Measurements from ENCODE around the gene CUBN.

CUBN gene

GRCh38 chr10:16811292-16811691 lies 318.3 kb downstream of the CUBN start:
- no peak overlapping the region for H3K27ac Mint-ChIP-seq
- peaks cover 20% of the 10 kb centered on the region for H3K36me3 Mint-ChIP-seq (ENCODE audit: low read depth)
- DNase-seq (ENCODE audit: low spot score) = no peak

GRCh38 chr10:16809074-16809718 lies 320.4 kb downstream of the CUBN start:
- H3K9me3 Mint-ChIP-seq = no peaks in the 10 kb centered on the region
- H3K27me3 Mint-ChIP-seq (ENCODE audit: low read depth) = no peaks in the 10 kb centered on the region
- no peak overlapping the region for H3K4me3 Mint-ChIP-seq
- peaks cover 14% of the 10 kb centered on the region for H3K36me3 Mint-ChIP-seq (ENCODE audit: low read depth)
- peak; percentile 23 for DNase-seq (ENCODE audit: low spot score)
- peaks cover 13% of the 10 kb centered on the region for H3K4me1 Mint-ChIP-seq (ENCODE audit: low read depth)
- no peak overlapping the region for H3K27ac Mint-ChIP-seq

More at GRCh38 chr10:16811292-16811691, 318.3 kb downstream of the CUBN start:
- Mint-ChIP-seq H3K9me3 (no peaks in the 10 kb centered on the region), H3K27me3 (ENCODE audit: low read depth) (no peaks in the 10 kb centered on the region), H3K4me1 (ENCODE audit: low read depth) (peaks cover 26% of the 10 kb centered on the region), H3K4me3 (no peak overlapping the region)

- H3K36me3 Mint-ChIP-seq (ENCODE audit: low read depth) = peaks cover 9% of the 10 kb centered on the region
- H3K4me1 Mint-ChIP-seq (ENCODE audit: low read depth) = peaks cover 11% of the 10 kb centered on the region
- H3K27me3 Mint-ChIP-seq (ENCODE audit: low read depth) = no peaks in the 10 kb centered on the region
- no peak for DNase-seq (ENCODE audit: low spot score)
- H3K4me3 Mint-ChIP-seq = no peak overlapping the region
- H3K27ac Mint-ChIP-seq = no peak overlapping the region
- H3K9me3 Mint-ChIP-seq = no peaks in the 10 kb centered on the region
Measured at GRCh38 chr10:16804123-16804522, 325.5 kb downstream of the CUBN start.

- no peak overlapping the region for H3K27ac Mint-ChIP-seq
- peaks cover 10% of the 10 kb centered on the region for H3K36me3 Mint-ChIP-seq (ENCODE audit: low read depth)
- peaks cover 11% of the 10 kb centered on the region for H3K4me1 Mint-ChIP-seq (ENCODE audit: low read depth)
- DNase-seq (ENCODE audit: low spot score) = no peak
- no peaks in the 10 kb centered on the region for H3K27me3 Mint-ChIP-seq (ENCODE audit: low read depth)
- H3K4me3 Mint-ChIP-seq = no peak overlapping the region
- H3K9me3 Mint-ChIP-seq = no peaks in the 10 kb centered on the region
Measured at GRCh38 chr10:16803464-16803863, 326.1 kb downstream of the CUBN start.

DNA sequence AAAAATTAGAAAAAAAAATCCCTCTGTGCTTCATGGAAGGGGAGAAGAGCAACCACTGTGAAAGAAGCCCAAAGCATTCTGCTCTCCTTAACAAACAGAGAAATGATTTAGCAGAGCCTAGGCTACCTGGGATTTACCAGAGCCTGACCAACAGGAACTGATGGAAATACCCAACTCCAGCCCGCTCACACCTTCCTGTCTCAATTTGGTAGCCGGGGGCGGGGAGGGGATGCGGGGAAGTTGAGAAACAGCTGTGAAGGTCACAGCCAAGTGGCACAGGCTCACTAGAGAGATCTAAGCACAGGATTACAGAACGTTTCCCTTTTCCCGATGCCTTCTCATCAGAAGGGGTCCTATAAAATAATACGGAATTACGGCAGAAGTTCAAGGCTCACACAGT lies 330.0 kb downstream of the CUBN start:
- no peak overlapping the region for H3K27ac Mint-ChIP-seq
- no peak overlapping the region for H3K4me3 Mint-ChIP-seq
- no peaks in the 10 kb centered on the region for H3K27me3 Mint-ChIP-seq (ENCODE audit: low read depth)
- DNase-seq (ENCODE audit: low spot score) = peak; percentile 30
- peaks cover 11% of the 10 kb centered on the region for H3K4me1 Mint-ChIP-seq (ENCODE audit: low read depth)
- H3K36me3 Mint-ChIP-seq (ENCODE audit: low read depth) = peaks cover 22% of the 10 kb centered on the region
- H3K9me3 Mint-ChIP-seq = no peaks in the 10 kb centered on the region

- H3K9me3 Mint-ChIP-seq = no peaks in the 10 kb centered on the region
Measured at GRCh38 chr10:16798571-16798970, 331.0 kb downstream of the CUBN start.

DNA sequence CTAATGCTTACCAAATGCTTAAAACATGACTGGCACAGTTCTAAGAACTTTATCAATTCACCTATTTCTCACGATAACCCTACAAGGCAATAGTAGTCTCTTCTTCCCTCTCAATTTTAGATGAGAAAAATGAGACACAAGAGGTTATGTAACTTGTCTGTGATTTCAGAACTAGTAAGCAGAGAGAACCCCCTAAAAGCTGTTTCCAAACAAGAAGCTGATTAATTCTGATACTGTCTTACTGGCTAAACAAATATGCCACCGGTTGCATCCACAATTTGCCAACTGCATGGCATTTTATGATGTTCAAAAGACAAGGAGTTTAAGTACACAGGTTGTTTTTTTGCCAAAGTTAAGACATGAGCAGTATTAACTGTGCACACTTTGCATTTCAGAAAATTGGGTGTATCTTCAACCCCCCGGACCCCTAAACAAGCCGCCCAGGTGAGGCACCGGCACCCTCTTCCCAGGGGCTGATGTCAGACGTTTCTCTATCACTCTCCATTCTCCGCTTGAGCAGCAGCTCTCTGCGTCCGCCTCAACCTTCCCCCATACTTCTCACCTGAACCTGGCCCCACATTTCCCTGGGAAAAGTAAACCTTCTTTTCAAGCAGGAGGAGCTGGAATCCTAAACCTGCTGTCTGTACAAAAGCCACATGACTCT lies 334.1 kb downstream of the CUBN start:
- Mint-ChIP-seq H3K27ac (no peak overlapping the region), H3K27me3 (ENCODE audit: low read depth) (no peaks in the 10 kb centered on the region), H3K9me3 (no peaks in the 10 kb centered on the region), H3K4me3 (no peak overlapping the region), H3K4me1 (ENCODE audit: low read depth) (peaks cover 11% of the 10 kb centered on the region), H3K36me3 (ENCODE audit: low read depth) (peaks cover 33% of the 10 kb centered on the region)
- DNase-seq (ENCODE audit: low spot score) = no peak

More at GRCh38 chr10:16798571-16798970, 331.0 kb downstream of the CUBN start:
- Mint-ChIP-seq H3K4me1 (ENCODE audit: low read depth) (peaks cover 11% of the 10 kb centered on the region), H3K36me3 (ENCODE audit: low read depth) (peaks cover 25% of the 10 kb centered on the region), H3K27ac (no peak overlapping the region), H3K4me3 (no peak overlapping the region), H3K27me3 (ENCODE audit: low read depth) (no peaks in the 10 kb centered on the region)
- DNase-seq (ENCODE audit: low spot score) = no peak

- Mint-ChIP-seq H3K9me3 (no peaks in the 10 kb centered on the region), H3K4me1 (ENCODE audit: low read depth) (peaks cover 7% of the 10 kb centered on the region), H3K27me3 (ENCODE audit: low read depth) (no peaks in the 10 kb centered on the region), H3K36me3 (ENCODE audit: low read depth) (peaks cover 46% of the 10 kb centered on the region), H3K4me3 (no peak overlapping the region), H3K27ac (no peak overlapping the region)
- DNase-seq (ENCODE audit: low spot score) = no peak
Measured at GRCh38 chr10:16794005-16794404, 335.6 kb downstream of the CUBN start.

GRCh38 chr10:16792675-16793074 lies 336.9 kb downstream of the CUBN start:
- H3K4me1 Mint-ChIP-seq (ENCODE audit: low read depth) = peaks cover 20% of the 10 kb centered on the region
- no peak overlapping the region for H3K4me3 Mint-ChIP-seq
- H3K9me3 Mint-ChIP-seq = peaks cover under 1% of the 10 kb centered on the region
- H3K27me3 Mint-ChIP-seq (ENCODE audit: low read depth) = no peaks in the 10 kb centered on the region
- H3K36me3 Mint-ChIP-seq (ENCODE audit: low read depth) = peaks cover 50% of the 10 kb centered on the region
- DNase-seq (ENCODE audit: low spot score) = no peak
- H3K27ac Mint-ChIP-seq = no peak overlapping the region

DNA sequence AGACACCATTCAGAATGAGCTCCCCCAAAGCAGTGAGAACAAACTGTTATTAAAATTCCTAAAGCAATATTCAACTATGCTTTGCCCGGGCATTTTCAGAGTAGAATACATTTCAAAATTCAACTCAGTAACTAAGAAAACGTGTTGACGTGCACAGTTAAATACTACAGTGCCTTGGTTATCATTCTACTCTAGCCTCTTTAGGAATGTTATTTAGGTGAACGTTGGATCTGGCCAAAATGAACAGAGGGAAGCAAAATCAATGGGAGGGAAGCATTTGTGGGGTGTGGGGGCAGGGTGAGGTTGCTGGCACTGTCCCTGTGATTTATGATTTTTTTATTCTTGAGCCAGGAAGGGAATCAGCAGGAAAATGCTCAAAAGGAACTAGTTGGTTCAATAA lies 339.8 kb downstream of the CUBN start:
- no peak for DNase-seq (ENCODE audit: low spot score)
- Mint-ChIP-seq H3K27ac (no peak overlapping the region), H3K27me3 (ENCODE audit: low read depth) (no peaks in the 10 kb centered on the region), H3K4me3 (no peak overlapping the region), H3K36me3 (ENCODE audit: low read depth) (peaks cover 61% of the 10 kb centered on the region), H3K4me1 (ENCODE audit: low read depth) (peaks cover 32% of the 10 kb centered on the region), H3K9me3 (peaks cover 9% of the 10 kb centered on the region)

DNA sequence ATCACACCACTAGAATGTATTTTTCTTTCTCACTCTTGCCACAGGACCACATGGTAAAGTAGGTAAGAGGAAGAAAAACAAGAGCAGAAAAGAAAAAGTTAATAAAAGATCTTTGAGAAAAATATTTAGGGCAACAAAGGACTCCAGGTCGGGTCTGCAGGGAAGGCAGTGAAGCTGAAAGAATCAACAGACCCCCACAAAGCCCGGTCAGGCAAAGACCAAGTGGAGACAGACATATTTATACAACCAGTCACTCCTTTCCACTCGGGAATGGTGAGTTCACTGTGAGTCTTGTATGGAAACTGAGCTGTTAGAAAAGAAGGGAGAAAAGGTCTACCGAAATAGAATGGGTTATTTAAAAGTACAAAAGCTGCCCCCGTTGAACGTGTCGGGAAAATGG lies 340.4 kb downstream of the CUBN start:
- no peak for DNase-seq (ENCODE audit: low spot score)
- Mint-ChIP-seq H3K36me3 (ENCODE audit: low read depth) (peaks cover 63% of the 10 kb centered on the region), H3K4me3 (no peak overlapping the region), H3K4me1 (ENCODE audit: low read depth) (peaks cover 34% of the 10 kb centered on the region), H3K27ac (peak overlapping the region; percentile 85), H3K9me3 (peaks cover 9% of the 10 kb centered on the region), H3K27me3 (ENCODE audit: low read depth) (no peaks in the 10 kb centered on the region)

DNA sequence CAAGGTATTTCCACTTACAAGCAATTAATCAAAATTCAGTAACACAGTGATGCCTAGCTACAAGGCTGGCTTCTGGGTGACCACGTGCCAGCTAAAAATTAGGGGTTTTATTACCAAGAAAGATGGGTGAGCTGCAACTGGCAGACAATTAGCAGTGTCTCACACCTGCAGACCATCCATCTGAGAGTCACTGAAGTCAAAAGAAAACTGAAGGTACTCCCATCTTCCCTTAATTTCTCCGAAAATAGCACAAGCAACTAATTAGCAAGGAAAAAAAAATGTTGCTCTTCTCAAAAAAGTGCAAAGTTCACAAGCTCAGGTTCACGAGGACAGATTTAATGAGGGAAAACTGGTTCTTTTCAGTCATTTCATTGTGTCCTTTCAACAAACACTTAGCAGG lies 340.8 kb downstream of the CUBN start:
- H3K36me3 Mint-ChIP-seq (ENCODE audit: low read depth) = peaks cover 65% of the 10 kb centered on the region
- peak overlapping the region; percentile 39 for H3K4me3 Mint-ChIP-seq
- H3K9me3 Mint-ChIP-seq = peaks cover 9% of the 10 kb centered on the region
- H3K27me3 Mint-ChIP-seq (ENCODE audit: low read depth) = no peaks in the 10 kb centered on the region
- H3K4me1 Mint-ChIP-seq (ENCODE audit: low read depth) = peaks cover 34% of the 10 kb centered on the region
- DNase-seq (ENCODE audit: low spot score) = no peak
- peak overlapping the region; percentile 85 for H3K27ac Mint-ChIP-seq

- peaks cover 59% of the 10 kb centered on the region for H3K36me3 Mint-ChIP-seq (ENCODE audit: low read depth)
- H3K27ac Mint-ChIP-seq = peak overlapping the region; percentile 88
- peaks cover 34% of the 10 kb centered on the region for H3K4me1 Mint-ChIP-seq (ENCODE audit: low read depth)
- no peaks in the 10 kb centered on the region for H3K27me3 Mint-ChIP-seq (ENCODE audit: low read depth)
- peaks cover 9% of the 10 kb centered on the region for H3K9me3 Mint-ChIP-seq
- H3K4me3 Mint-ChIP-seq = peak overlapping the region; percentile 49
- no peak for DNase-seq (ENCODE audit: low spot score)
Measured at GRCh38 chr10:16788125-16788524, 341.5 kb downstream of the CUBN start.

DNA sequence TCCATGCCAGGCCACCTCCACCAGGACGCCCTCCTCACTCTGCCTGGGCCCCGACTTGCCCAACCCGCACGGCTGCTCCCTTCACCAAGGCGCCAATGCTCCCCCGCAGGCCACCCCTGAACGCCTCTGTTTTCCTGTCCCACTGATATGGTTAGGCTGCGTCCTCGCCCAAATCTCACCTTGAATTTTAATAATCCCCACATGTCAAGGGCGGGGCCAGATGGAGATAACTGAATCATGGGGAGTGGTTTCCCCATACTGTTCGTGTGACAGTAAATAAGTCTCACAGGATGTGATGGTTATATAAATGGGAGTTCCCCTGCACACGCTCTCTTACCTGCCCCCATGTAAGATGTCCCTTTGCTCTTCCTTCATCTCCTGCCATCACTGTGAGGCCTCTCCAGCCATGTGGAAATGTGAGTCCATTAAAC lies 342.2 kb downstream of the CUBN start:
- Mint-ChIP-seq H3K36me3 (ENCODE audit: low read depth) (peaks cover 57% of the 10 kb centered on the region), H3K27ac (peak overlapping the region; percentile 88), H3K4me1 (ENCODE audit: low read depth) (peaks cover 34% of the 10 kb centered on the region), H3K4me3 (peak overlapping the region; percentile 49), H3K27me3 (ENCODE audit: low read depth) (no peaks in the 10 kb centered on the region), H3K9me3 (peaks cover 9% of the 10 kb centered on the region)
- peak; percentile 44 for DNase-seq (ENCODE audit: low spot score)

Measured in T-helper 2 cell treated with Interferon-gamma antibody and Interleukin-4, amounts not matched to agents 5 μg/mL and 100 μg/mL, for 36 hours (primary cell).